Measurements from ENCODE around the gene SLC17A2.

Gene SLC17A2, protein sequence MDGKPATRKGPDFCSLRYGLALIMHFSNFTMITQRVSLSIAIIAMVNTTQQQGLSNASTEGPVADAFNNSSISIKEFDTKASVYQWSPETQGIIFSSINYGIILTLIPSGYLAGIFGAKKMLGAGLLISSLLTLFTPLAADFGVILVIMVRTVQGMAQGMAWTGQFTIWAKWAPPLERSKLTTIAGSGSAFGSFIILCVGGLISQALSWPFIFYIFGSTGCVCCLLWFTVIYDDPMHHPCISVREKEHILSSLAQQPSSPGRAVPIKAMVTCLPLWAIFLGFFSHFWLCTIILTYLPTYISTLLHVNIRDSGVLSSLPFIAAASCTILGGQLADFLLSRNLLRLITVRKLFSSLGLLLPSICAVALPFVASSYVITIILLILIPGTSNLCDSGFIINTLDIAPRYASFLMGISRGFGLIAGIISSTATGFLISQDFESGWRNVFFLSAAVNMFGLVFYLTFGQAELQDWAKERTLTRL

DNA sequence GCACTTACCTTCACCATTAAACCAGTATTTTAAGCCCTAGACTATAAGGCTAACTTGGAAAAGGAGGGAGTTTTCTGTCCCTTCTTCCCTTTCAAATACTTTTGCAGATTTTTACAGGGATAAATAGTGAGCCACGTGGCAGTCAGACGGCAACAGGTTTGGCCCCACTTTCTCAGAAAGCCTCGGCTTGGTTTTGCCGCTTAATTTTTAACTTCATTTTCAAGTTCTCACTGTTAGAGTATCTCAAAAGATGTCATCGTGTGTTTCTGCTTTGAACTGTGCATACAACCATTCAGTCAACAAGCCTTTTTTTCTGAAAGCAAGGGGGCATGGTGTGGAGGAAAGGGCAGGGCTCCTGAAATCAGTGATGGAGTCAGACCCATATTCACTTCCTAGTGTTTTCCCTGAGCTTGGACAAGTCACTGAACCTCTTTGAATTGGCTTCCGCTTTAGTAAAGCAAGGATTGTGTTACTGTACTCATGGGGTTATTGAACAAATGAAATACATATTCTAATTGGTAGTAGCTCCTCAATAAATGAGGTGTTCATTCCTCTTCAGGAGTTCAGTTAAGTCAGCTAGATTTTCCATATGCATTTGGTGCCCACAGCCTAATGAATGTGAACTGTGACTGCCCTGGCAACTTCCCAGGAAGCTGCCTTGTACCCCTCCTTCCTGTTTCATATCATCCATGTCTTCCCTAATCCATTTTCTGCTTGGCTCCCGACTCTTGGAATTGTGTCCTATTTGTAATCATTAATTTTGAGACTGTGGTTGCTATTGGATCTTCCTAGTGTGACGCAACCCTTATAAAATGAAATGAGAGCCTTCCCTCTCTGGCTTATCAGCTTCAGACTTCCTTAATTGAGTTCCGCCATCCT is at the start of gene SLC17A2:
Gene SLC17A2 (minus strand): TSS at position 160 of the 879 bp plus-strand sequence. CDS start 4,895 bp downstream, outside the sequence.
- DNase-seq (ENCODE audit: low read depth), result no peak

- no peak for DNase-seq (ENCODE audit: low read depth)
These were observed 45.6 kb upstream of the SLC17A2 start for GRCh38 chr6:25975923-25976560.

DNA sequence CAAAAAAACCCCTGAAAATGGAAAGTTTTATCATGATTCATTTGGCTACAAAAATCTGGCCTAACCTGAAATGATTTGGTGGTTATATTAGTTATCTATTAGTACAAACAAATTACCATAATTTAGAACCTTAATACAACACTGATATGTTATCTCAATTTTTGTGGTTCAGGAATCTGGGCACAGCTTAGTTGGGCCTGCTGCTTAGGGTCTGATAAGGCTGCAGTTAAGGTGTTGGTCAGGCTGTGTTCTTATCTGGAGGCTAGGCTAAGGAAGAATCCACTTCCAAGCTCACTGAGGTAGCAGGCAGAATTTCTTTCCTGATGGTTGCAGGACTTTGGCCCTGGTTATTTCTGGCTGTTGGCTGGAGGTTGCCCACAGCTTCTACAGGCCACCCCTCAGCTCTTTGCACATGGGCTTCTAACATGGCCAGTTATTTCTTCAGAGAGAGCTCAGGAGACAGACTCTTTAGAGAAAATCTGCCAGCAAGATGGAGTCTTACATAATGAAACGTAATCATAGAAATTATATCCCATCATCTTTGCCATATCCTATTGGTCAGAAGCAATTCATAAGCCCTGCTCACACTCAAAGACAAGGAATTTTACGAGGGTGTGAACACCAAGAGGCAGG is 43.5 kb upstream of the SLC17A2 start:
- DNase-seq (ENCODE audit: low read depth), result no peak

DNA sequence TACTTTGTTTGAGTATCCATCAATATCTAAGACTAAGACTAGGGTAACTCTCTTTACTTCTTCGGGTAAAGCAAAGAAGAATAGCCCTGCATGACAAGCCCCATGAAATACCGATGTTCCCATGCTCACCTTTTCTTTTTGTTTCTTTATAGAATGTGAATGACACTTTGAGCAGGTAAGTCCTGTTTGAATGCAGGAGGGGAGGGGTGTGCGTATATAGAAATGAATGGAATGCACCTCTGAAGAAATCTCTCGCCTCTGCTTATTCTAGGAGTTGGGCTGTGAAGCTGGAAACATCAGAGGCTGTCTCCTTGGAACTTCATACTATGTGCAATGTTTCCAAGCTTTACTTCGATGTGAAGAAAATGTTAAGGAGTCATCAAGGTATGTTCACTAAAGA is 42.4 kb upstream of the SLC17A2 start:
- no peak for DNase-seq (ENCODE audit: low read depth)

- DNase-seq (ENCODE audit: low read depth), result no peak
These were observed 41.6 kb upstream of the SLC17A2 start for GRCh38 chr6:25972128-25972527.

- DNase-seq (ENCODE audit: low read depth), result no peak
These were observed 40.8 kb upstream of the SLC17A2 start for GRCh38 chr6:25971187-25971821.

DNA sequence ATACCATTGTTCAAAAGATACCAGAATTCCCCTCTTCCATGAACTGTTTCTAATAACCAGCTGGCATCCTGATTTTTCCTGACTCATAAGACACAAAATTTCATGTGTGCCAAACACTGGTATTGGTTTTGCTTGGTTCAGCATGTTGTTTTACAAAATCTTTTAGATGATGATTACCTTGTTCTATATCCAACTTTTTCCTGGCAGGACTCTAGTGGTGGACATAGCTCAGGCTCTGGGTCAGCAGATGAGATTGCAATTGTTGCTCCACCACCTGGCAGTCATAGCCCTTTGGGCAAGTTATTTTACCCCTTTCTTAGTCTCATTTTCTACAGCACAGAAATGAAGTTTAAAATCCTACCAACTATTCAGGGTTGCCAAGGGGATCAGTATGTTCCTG is 38.3 kb upstream of the SLC17A2 start:
- no peak for DNase-seq (ENCODE audit: low read depth)

- no peak for DNase-seq (ENCODE audit: low read depth)
These were observed 36.2 kb upstream of the SLC17A2 start for GRCh38 chr6:25966711-25967110.

DNA sequence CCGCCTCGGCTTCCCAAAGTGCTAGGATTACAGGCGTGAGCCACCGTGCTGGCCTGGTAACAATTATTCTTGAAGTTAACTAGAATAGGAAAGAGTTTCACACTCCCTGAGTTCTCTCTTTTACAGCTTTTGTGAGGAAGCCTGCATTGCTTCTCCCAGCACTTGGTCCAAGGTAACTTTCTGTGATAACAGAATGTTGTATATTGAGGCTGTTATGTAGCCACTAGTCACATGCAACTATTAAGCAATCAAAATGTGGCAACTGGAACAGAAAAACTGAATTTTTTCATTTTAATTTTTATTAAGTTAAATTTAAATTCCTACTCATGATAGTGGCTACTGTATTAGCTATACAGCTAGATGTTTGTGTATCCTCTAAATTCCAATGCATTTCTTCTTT is 34.6 kb upstream of the SLC17A2 start:
- DNase-seq (ENCODE audit: low read depth), result no peak

GRCh38 chr6:25963426-25964123 is 33.1 kb upstream of the SLC17A2 start:
- DNase-seq (ENCODE audit: low read depth), result no peak

DNA sequence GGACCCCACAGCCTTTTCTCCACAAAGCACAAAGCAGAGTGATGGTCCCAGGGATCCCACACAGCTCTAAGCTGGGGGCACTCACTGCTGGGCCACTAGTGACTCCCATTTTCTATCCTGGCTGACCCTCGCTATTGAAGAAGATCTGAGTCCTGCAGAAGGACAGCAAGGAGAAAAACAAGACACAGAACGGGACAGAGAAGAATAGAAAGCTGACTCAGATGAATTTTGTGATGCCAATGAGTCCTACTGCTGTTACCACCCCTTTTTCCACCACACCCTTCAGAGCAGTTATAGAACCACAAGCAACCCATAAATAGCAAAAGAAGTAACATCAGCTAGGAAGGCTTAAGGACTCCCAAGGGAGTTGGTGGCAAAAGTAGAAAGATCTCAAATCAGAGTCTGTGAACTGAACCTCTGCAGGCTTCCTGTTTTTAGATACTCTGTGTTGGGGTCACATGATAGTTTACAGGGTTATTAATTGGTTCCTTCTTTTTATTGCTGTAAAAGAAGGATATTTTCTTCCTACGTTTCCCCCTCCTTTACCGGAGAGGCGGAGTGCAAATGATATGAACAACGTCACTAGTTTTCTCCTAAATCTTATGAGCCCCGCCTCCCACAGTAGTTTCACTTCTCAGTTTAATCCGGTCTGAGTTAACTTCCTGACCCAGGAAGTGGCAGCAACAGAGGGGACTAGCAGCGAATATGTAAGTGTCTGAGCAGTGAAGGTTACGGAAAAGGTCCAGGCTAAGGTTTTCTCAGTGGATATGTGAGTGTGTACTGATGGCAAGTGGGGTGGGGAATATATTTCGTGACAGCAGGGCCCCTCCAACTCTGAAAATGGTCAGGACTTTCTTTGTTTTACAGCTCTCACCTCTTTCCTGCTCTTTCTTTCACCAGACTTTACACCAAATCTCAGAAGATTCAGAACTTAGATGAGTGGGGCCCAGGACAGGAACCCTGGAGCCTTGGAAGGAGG is 31.9 kb upstream of the SLC17A2 start, which contains the start of gene TRIM38:
Gene TRIM38 (plus strand): TSS at position 654 of the 979 bp plus-strand sequence. CDS start 3,721 bp downstream, outside the sequence.
- peak; percentile 27 for DNase-seq (ENCODE audit: low read depth)

DNA sequence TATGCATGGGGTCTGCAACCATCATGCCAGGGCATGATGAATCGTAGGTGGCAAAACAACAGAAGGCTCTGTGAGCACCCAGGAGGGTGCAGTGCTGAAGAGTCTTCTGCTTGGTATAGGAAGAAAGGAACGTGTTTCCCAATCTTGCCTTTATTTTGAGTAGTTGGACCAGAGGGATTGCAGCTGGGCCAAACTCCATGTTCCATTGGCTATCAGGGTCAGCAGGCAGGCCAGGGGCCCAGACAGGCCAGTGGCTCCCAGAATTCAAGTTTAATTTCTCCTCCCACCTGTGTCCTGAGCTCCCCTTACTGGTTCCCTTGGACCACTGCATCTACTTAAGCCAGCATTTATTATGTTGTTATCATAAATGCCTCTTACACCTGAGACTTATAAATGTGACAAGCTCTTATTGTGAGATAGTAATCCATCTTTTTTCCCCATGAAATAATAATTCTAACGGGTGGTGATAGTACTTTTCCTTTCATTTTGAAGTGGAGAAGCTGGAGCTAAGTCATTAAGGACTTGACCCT is 31.2 kb upstream of the SLC17A2 start:
- DNase-seq (ENCODE audit: low read depth), result no peak

DNA sequence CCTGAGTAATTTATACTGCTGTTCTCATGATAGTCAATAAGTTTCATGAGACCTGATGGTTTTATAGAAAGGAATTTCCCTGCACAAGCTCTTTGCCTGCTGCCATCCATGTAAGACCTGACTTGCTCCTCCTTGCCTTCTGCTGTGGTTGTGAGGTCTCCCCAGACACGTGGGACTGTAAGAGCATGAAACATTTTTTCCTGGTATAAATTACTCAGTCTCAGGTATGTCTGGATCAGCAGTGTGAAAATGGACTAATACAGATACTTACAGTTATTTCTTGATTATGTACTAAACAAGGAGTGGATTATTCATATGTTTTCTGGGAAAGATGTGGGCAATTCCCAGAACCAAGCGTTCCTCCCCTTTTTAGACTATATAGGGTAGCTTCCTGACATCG is 30.2 kb upstream of the SLC17A2 start:
- no peak for DNase-seq (ENCODE audit: low read depth)

- no peak for DNase-seq (ENCODE audit: low read depth)
These were observed 29.5 kb upstream of the SLC17A2 start for GRCh38 chr6:25959890-25960536.

GRCh38 chr6:25958700-25959162 is 28.2 kb upstream of the SLC17A2 start:
- DNase-seq (ENCODE audit: low read depth), result no peak

DNA sequence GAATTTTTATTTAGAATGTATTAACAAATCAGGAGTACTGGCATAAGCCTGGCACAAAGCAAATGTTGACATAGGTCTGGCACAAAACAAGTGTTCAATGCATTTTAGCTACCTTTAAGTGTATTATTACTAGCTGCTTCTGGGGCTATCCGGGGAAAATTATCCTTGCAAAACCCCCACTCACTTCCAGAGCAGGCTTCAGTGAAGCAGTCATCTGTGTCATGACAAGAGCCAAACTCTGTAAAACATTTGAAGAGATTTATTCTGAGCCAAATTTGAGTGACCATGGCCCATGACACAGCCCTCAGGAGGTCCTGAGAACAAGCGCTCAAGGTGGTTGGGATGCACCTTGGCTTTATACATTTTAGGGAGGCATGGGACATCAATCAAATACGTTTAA is 25.7 kb upstream of the SLC17A2 start:
- no peak for DNase-seq (ENCODE audit: low read depth)

GRCh38 chr6:25954756-25955155 is 24.3 kb upstream of the SLC17A2 start:
- DNase-seq (ENCODE audit: low read depth), result no peak

GRCh38 chr6:25953733-25954132 is 23.2 kb upstream of the SLC17A2 start:
- no peak for DNase-seq (ENCODE audit: low read depth)

DNA sequence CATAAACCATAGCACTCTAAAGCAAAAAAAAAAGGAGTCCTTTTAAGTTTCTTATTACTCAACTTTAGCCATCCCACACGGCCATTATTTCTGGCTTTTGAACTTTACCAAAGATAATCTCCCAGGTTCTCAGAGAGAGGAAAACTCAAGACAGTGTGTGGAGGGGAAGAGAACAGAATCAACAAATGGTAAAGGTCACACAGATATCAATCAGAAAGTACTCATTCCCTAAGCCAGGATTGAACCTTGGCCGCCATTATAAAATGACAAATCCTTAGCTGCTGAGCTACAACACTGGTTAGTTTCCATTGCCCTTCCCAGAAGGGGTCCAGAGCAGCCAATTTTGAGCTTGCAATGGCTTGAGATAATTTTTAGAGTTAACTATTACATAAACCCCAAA is 22.0 kb upstream of the SLC17A2 start:
- DNase-seq (ENCODE audit: low read depth), result no peak

Data from stimulated activated CD8-positive, alpha-beta memory T cell treated with anti-CD3 and anti-CD28 coated beads, Interleukin-12 subunit alpha, Interleukin-12 subunit beta, amount 100 ng/mL, for 4 hours (primary cell).